Thyroid gland (tissue), 4 donors: ENCODE results near the gene TMEM220.

Source experiments
- POLR2A ChIP-seq, 2 donors: fragments of 450-650 bp; IDR thresholded peaks; one replicate each; pipeline ENCODE4 v1.6.1; 2017; ENCODE audit warnings: antibody characterized with exemption in 2 of 2, mild to moderate bottlenecking in 2 of 2, moderate library complexity in 1 of 2
- TF ChIP-seq, protein P1 (sequence below), 6 experiments: fragments of 200-600 bp in 3 of 6; fragments of 450-650 bp in 3 of 6; sonication (generic) in 3 of 6; IDR thresholded peaks; one replicate each; pipeline ENCODE4 v1.5.1; 2016 to 2019; ENCODE audit warnings: antibody characterized with exemption in 6 of 6, mild to moderate bottlenecking in 2 of 6, inconsistent platforms in 1 of 6, moderate library complexity in 1 of 6

DNA sequence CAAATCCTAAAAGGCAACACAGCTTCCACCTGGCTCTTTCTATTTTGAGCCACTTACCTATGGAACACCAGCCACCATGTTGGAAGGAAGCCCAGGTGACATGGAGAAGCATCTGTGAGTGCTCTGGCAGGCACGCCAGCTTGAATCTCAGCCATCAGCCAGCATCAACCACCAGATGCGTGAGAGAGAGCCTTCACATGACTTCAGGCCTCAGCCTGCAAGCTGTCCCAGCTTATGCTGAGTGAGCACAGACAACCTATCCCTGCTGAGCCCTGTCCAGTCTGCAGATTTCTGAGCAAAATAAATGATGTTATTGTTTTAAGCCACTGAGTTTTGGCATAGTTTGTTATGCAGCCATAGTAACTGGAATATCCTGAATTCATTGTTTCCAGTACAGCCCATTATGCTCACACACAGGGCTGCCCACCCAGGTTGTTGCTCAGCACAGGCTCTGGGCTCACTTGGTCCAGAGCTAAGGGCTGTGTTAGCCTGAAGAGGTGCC is 39.0 kb upstream of the TMEM220 start:
- TF ChIP-seq, protein P1, sequence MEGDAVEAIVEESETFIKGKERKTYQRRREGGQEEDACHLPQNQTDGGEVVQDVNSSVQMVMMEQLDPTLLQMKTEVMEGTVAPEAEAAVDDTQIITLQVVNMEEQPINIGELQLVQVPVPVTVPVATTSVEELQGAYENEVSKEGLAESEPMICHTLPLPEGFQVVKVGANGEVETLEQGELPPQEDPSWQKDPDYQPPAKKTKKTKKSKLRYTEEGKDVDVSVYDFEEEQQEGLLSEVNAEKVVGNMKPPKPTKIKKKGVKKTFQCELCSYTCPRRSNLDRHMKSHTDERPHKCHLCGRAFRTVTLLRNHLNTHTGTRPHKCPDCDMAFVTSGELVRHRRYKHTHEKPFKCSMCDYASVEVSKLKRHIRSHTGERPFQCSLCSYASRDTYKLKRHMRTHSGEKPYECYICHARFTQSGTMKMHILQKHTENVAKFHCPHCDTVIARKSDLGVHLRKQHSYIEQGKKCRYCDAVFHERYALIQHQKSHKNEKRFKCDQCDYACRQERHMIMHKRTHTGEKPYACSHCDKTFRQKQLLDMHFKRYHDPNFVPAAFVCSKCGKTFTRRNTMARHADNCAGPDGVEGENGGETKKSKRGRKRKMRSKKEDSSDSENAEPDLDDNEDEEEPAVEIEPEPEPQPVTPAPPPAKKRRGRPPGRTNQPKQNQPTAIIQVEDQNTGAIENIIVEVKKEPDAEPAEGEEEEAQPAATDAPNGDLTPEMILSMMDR (IDR thresholded peaks at IDR 0.05): no peak
- no peak for TF ChIP-seq POLR2A (IDR thresholded peaks at IDR 0.05)
